Activated CD4-positive, alpha-beta memory T cell treated with anti-CD3 and anti-CD28 coated beads, Interleukin-2, amount 10 ng/mL, durations not matched to agents 7 days and 5 days (primary cell): ENCODE results near the gene LDAH. TPM values are rescaled to one million over a fixed set of nuclear protein-coding genes. Genes with fewer than 3 reads are reported as not detected.

Experiments used
- CTCF ChIA-PET: fragments of 350-600 bp; sonication (Branson Sonifier 250); formaldehyde crosslinking; loops from one replicate; lab custom pipeline; 2021; ENCODE audit warnings: antibody characterized with exemption, inconsistent platforms; lab: Charles Lee
- POLR2A ChIA-PET: fragments of 350-600 bp; sonication (Branson Sonifier 250); formaldehyde crosslinking; loops from one replicate; lab custom pipeline; 2021; ENCODE audit warnings: antibody characterized with exemption; lab: Charles Lee
- DNase-seq: peaks from one replicate; pipeline ENCODE4 v3.0.0-alpha.2; 2020
- H3K27ac Mint-ChIP-seq: one replicate; pipeline ENCODE4 v1.8.0; 2021; ENCODE audit warnings: mild to moderate bottlenecking, mixed read lengths
- H3K27me3 Mint-ChIP-seq: one replicate; pipeline ENCODE4 v1.8.0; 2021; ENCODE audit warnings: mixed read lengths
- H3K36me3 Mint-ChIP-seq: one replicate; pipeline ENCODE4 v1.8.0; 2021; ENCODE audit warnings: low read depth, mixed read lengths
- H3K4me1 Mint-ChIP-seq: one replicate; pipeline ENCODE4 v1.8.0; 2021; ENCODE audit warnings: mixed read lengths
- H3K4me3 Mint-ChIP-seq: one replicate; pipeline ENCODE4 v1.8.0; 2021; ENCODE audit warnings: mild to moderate bottlenecking, mixed read lengths
- H3K9me3 Mint-ChIP-seq: one replicate; pipeline ENCODE4 v1.8.0; 2021; ENCODE audit warnings: mixed read lengths
- total RNA-seq, 2 experiments: library from RNA; stranded (reverse); gene quantifications; one replicate each; pipeline ENCODE4 v1.2.3, GENCODE V29; 2021

LDAH gene
- total RNA-seq, 2 experiments from 2014 or later = 26.4 to 28.1 TPM

DNA sequence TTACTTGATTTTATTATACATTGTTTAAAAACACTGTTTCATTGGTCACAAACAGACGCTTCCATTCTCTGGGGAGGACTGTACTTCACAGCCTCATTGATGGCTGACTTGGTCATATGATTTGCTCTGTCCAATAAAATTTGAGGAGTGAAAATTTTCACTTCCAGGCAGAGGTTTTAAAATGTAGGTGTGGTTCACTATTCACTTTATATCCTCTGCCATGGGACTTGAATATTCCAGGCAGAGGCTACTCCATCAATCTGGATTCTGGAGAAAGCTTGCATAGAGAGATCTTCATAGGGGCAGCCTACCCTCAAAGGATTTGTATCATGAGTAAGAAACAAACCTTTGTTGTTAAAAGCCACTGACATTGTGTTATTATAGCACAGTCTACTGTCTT is 56.7 kb downstream of the LDAH start:
- POLR2A ChIA-PET = no interaction called here
- CTCF ChIA-PET = no interaction called here
- no peak overlapping the region for H3K4me3 Mint-ChIP-seq
- DNase-seq = no peak
- no peaks in the 10 kb centered on the region for H3K4me1 Mint-ChIP-seq
- H3K27ac Mint-ChIP-seq = no peak overlapping the region
- no peaks in the 10 kb centered on the region for H3K9me3 Mint-ChIP-seq
- H3K36me3 Mint-ChIP-seq = peaks cover 38% of the 10 kb centered on the region
- no peaks in the 10 kb centered on the region for H3K27me3 Mint-ChIP-seq

DNA sequence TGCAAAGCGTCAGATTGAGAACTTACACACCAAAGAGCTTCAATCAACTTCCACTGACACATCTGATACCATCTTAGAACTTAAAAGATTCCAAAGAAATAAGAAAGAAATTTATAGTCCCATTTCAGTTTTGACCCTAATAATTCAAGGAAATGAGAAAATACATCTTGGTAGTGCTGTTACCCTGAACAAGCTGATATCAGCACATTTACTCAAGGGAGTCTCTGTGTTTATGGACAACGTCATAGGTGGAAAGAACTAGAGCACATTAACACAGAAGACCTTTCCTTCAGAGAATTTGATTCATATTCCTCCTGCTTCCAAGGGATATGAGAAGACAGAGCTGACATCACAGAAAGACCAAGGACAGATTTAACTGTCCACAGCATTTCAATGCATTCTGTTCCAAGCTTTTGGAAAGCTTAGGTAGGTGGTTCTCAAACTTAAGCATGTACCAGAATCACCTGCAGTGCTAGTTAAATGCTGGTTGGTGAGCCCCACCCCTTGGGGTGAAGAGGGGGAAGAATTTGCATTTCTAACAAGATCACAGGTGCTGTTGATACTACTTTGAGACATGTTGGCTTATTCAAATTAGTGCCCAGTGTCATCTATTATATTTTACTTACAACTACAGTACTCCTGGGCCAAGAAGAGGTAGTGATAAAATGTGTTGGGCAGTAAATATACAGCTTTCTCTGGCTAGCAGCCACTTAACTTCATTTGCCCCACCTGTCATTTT is 59.8 kb downstream of the LDAH start:
- no peak overlapping the region for H3K27ac Mint-ChIP-seq
- no peak for DNase-seq
- no peak overlapping the region for H3K4me3 Mint-ChIP-seq
- CTCF ChIA-PET = no interaction called here
- no peaks in the 10 kb centered on the region for H3K4me1 Mint-ChIP-seq
- peaks cover 6% of the 10 kb centered on the region for H3K9me3 Mint-ChIP-seq
- POLR2A ChIA-PET = interaction anchor here (0.7 to 1.2 kb wide), 2 partner anchors 30 to 112 kb away, joined by 3 read pairs; partner anchors contain the start of gene HS1BP3
- H3K36me3 Mint-ChIP-seq = peaks cover 30% of the 10 kb centered on the region
- H3K27me3 Mint-ChIP-seq = no peaks in the 10 kb centered on the region

DNA sequence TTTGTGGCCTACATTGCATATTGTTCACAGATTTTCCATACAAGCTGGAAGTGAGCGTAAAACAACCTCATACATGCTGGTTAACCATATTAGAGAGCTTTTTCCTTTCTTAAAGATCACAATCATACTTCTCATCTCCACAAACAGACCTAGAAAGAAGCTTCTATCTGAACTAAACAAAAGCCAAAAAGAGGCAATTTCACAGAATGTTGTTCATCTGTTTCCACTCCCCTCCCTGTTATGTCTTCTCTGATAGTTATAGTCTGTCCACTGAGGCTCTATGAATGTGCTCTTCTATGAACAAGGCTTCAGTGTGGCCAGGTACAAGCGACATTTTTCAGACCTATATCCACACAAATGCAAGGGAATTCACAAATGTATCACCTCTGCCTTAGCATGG is 63.4 kb downstream of the LDAH start:
- Mint-ChIP-seq H3K27ac (no peak overlapping the region), H3K36me3 (peaks cover 14% of the 10 kb centered on the region), H3K27me3 (no peaks in the 10 kb centered on the region), H3K4me3 (no peak overlapping the region), H3K4me1 (no peaks in the 10 kb centered on the region), H3K9me3 (peaks cover 6% of the 10 kb centered on the region)
- DNase-seq = no peak
- CTCF ChIA-PET = interaction anchor here (1.1 kb wide), 1 partner anchor 10 kb away, joined by 3 read pairs; no protein-coding TSS in a partner anchor
- POLR2A ChIA-PET = interaction anchor here (1.4 kb wide), 1 partner anchor 11 kb away, joined by 3 read pairs; no protein-coding TSS in a partner anchor

DNA sequence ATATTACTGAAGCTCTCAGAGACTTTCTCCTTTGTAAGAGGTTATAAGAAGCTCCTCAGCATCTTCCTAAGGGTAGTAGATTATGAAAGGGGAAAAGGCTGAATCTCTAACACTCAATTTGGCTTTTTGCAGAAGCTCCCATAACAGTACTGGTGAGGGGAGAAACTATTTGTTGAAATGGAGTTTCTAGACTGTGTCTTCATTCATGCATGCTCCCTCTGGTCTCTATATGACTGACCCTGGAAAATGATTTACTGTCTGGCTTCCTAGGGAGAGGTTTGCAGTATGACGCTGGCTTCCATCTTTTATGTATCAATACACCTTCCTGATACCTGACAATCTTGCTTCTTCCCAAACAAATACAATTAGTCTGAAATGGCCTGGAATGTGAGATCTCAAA is 63.9 kb downstream of the LDAH start:
- no peaks in the 10 kb centered on the region for H3K27me3 Mint-ChIP-seq
- H3K36me3 Mint-ChIP-seq = peaks cover 9% of the 10 kb centered on the region
- POLR2A ChIA-PET = interaction anchor here (1.4 kb wide), 1 partner anchor 10 kb away, joined by 3 read pairs; no protein-coding TSS in a partner anchor
- CTCF ChIA-PET = no interaction called here
- no peaks in the 10 kb centered on the region for H3K4me1 Mint-ChIP-seq
- no peak for DNase-seq
- no peak overlapping the region for H3K27ac Mint-ChIP-seq
- peaks cover 6% of the 10 kb centered on the region for H3K9me3 Mint-ChIP-seq
- no peak overlapping the region for H3K4me3 Mint-ChIP-seq

DNA sequence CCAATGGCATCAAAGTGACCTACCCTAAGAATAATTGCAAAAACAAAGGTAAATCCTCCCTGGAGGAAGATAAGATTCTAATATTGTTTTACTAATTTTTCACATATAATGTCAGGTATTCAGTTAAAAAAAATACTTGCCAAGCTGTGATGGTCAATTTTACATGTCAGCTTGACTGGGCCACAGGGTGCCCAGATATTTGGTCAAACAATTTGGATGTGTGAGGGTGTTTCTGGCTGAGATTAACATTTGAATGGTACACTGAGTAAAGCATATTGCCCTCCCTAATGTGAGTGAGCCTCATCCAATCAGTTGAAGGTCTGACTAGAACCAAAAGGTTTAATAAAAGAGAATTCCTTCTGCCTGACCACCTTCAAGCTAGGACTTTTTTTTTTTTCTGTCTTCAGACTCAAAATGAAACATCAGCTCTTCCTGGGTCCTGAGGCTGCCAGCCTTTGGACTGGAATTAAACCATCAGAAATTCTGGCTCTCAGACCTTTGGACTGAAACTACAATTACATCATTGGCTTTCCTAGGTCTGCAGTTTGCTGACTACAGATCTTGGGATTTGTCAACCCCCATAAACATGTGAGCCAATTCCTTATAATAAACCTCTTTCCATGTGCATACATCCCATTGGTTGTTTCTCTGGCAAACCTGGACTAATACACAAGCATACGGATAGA is 65.4 kb downstream of the LDAH start:
- Mint-ChIP-seq H3K4me3 (no peak overlapping the region), H3K36me3 (peaks cover 10% of the 10 kb centered on the region), H3K27ac (no peak overlapping the region), H3K27me3 (no peaks in the 10 kb centered on the region), H3K9me3 (peaks cover 6% of the 10 kb centered on the region), H3K4me1 (no peaks in the 10 kb centered on the region)
- ChIA-PET POLR2A (no interaction called here), CTCF (interaction anchor here (0.6 to 1.5 kb wide), 4 partner anchors 24 to 206 kb away, joined by 3 read pairs; no protein-coding TSS in a partner anchor)
- no peak for DNase-seq

DNA sequence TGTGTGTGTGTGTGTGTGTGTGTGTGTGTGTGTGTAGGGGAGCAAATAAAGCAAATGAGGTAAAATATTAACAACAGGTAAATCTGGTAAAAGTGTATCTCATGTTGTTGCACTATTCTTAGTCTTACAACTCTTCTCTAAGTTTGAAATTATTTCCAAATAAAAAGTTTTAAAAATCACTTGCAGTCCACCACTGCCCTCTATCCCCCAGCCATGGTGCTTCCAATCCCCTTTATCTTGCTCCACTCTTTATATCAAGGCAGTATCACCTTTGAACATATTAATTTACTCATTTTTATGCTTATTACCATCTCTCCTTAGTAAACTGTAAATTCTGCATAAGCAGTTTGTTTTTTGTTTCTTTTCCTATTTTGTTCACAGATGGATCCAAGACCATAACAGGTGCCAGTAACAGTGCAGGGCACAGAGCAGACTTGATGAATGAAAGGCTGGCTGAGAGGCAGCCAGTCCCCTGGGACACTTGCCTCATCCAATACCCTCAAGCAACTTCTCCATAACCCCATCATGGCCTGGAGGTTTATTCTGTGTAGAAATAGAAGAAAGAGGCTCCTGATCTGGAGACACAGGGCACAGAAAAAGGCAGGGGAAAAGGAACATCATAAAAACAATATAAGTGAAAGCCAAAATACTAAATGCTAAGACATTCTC is 67.6 kb downstream of the LDAH start:
- CTCF ChIA-PET = interaction anchor here (0.6 kb wide), 1 partner anchor 83 kb away, joined by 3 read pairs; no protein-coding TSS in a partner anchor
- no peaks in the 10 kb centered on the region for H3K27me3 Mint-ChIP-seq
- no peak overlapping the region for H3K27ac Mint-ChIP-seq
- peaks cover under 1% of the 10 kb centered on the region for H3K9me3 Mint-ChIP-seq
- POLR2A ChIA-PET = no interaction called here
- no peak for DNase-seq
- H3K4me1 Mint-ChIP-seq = no peaks in the 10 kb centered on the region
- H3K4me3 Mint-ChIP-seq = no peak overlapping the region
- H3K36me3 Mint-ChIP-seq = peaks cover 6% of the 10 kb centered on the region

DNA sequence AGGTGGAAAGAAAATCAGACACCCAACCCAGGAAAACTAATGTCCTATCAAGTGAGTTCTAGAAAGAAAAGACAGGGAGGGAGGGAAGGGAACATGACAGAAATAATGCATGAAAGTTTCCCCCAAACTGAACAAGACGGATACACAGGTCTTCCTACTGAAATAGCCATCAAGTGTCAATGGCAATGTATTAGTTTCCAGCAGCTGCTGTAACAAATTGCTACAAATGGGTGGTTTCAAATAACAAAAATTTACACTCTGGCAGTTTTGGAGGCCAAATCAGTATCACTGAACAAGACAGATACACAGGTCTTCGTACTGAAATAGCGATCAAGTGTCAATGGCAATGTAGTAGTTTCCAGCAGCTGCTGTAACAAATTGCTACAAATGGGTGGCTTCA is 70.6 kb downstream of the LDAH start:
- Mint-ChIP-seq H3K4me1 (no peaks in the 10 kb centered on the region), H3K9me3 (no peaks in the 10 kb centered on the region), H3K27me3 (no peaks in the 10 kb centered on the region), H3K36me3 (peaks cover 10% of the 10 kb centered on the region), H3K4me3 (no peak overlapping the region), H3K27ac (no peak overlapping the region)
- ChIA-PET CTCF (interaction anchor here (1.0 kb wide), 1 partner anchor 22 kb away, joined by 3 read pairs; no protein-coding TSS in a partner anchor), POLR2A (no interaction called here)
- DNase-seq = no peak

DNA sequence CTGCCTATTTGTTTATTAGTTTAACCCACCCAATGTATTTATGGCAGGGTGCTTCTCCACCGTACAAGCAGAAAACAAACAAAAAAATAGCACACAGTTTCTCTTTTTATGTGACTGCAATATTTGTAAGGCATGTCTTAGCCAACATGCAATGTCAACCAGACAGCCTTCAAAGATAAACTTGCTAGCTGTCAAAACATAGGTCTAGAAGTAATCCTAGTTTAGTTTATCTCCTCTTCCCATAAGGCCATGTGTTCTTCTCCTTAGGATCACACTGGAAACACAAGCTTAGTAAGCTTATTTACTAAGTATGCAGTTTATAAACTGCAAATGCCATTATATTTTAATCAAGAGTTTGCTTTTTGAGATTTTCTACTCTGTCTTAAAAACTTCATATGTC is 75.6 kb downstream of the LDAH start:
- no peak overlapping the region for H3K4me3 Mint-ChIP-seq
- no peak for DNase-seq
- H3K27me3 Mint-ChIP-seq = no peaks in the 10 kb centered on the region
- no peaks in the 10 kb centered on the region for H3K4me1 Mint-ChIP-seq
- no peaks in the 10 kb centered on the region for H3K9me3 Mint-ChIP-seq
- H3K27ac Mint-ChIP-seq = no peak overlapping the region
- ChIA-PET CTCF (interaction anchor here (1.2 kb wide), 1 partner anchor 86 kb away, joined by 3 read pairs; no protein-coding TSS in a partner anchor), POLR2A (no interaction called here)
- H3K36me3 Mint-ChIP-seq = peaks cover 7% of the 10 kb centered on the region

DNA sequence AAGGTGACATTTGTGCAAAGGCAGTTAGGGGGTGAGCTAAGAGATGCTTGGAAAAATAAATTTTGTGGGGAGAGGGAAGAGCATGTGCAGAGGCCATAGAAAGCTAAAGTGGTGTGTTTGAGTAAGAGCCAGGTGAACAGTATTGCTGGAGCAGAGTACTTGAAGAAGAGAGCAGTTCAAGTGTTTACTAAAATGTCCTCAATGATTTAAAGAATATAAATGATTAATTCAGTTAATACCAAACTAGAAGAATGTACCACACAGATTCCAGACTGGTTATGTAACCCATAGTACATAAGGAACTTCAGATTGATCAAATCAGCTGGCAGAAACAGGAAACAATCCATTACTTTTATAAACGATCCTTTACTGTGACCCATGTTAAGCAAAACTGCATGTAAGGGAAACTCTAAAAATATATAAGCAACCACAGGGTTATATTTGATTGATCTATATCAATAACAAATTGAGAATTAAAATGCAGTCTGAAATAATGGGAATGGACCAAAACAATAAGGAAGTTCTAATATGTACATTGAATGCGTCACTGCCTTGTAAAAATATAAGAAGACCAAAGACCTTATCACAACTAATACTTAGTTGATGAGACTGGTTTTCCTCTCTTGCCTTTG is 76.9 kb downstream of the LDAH start:
- Mint-ChIP-seq H3K4me1 (no peaks in the 10 kb centered on the region), H3K4me3 (no peak overlapping the region), H3K27me3 (no peaks in the 10 kb centered on the region), H3K27ac (no peak overlapping the region), H3K9me3 (no peaks in the 10 kb centered on the region), H3K36me3 (peaks cover 10% of the 10 kb centered on the region)
- no peak for DNase-seq
- POLR2A ChIA-PET = no interaction called here
- CTCF ChIA-PET = no interaction called here

DNA sequence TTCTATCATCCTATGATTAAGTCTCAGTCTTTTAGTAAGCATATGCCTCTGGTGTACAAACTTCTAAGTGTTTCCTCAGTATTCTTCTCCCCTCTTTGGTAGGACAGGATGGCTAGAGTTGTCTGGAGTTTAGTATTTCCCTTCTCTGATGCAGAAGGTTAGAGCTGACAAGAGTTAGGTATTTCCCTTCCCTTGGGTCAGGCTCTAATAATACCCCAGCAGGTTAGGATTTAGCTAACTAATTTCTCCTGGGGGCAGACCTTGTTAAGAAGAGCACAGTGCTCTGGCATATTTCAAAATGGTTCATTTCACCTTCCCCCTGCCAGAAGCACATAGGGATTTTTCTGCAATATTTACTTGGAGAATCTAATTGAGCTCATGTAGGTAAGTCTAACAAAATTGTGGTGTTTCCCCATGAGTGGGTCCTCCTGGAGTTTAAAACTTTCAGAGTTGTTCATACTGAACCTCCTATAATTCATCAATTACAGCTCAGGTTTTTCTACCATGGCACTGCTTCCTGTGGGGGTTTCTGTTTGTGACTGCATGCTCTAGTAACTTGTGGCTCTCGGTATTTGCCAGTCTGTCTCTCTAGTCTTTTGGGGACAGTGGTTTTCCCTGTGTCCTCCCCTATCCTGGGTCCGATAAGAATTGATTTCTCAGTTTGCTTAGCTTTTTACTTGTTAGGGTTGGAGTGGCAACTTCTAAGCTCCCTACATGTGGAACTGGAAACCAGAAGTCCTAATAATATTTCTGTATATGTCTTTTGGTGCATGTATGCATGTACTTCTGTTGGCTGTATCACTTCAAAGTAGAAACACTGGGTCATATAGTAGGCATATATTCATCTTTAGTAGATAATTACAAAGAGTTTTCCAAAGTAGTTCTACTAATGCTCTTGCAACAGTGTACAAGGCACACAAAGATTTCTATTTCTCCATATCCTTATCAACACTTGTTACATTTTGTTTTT is 78.2 kb downstream of the LDAH start:
- H3K9me3 Mint-ChIP-seq = no peaks in the 10 kb centered on the region
- no peaks in the 10 kb centered on the region for H3K27me3 Mint-ChIP-seq
- ChIA-PET POLR2A (no interaction called here), CTCF (no interaction called here)
- H3K27ac Mint-ChIP-seq = no peak overlapping the region
- H3K4me1 Mint-ChIP-seq = no peaks in the 10 kb centered on the region
- peaks cover 5% of the 10 kb centered on the region for H3K36me3 Mint-ChIP-seq
- DNase-seq = no peak
- no peak overlapping the region for H3K4me3 Mint-ChIP-seq

DNA sequence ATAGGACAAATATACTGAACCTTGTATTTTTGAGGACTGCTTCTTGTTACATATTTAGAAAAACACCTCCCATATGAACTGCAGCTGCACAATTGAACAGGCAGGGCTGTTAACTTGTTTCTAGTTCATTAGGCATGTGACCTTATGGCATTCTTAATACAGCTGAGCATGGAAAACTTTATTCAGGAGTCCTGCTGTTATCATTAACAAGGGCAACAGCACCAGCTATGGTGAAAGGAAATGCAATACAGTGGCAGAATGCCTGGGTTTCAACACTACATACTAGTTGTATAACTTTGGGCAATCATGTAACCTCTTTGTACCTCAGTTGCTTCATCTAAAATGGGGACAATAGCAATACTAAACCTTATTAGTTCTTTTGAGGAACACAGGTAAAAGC is 84.1 kb downstream of the LDAH start:
- H3K4me3 Mint-ChIP-seq = no peak overlapping the region
- ChIA-PET CTCF (interaction anchor here (0.5 kb wide), 1 partner anchor 297 kb away, joined by 3 read pairs; no protein-coding TSS in a partner anchor), POLR2A (no interaction called here)
- no peaks in the 10 kb centered on the region for H3K9me3 Mint-ChIP-seq
- peaks cover 30% of the 10 kb centered on the region for H3K36me3 Mint-ChIP-seq
- no peaks in the 10 kb centered on the region for H3K27me3 Mint-ChIP-seq
- H3K4me1 Mint-ChIP-seq = peaks cover 14% of the 10 kb centered on the region
- no peak for DNase-seq
- no peak overlapping the region for H3K27ac Mint-ChIP-seq

DNA sequence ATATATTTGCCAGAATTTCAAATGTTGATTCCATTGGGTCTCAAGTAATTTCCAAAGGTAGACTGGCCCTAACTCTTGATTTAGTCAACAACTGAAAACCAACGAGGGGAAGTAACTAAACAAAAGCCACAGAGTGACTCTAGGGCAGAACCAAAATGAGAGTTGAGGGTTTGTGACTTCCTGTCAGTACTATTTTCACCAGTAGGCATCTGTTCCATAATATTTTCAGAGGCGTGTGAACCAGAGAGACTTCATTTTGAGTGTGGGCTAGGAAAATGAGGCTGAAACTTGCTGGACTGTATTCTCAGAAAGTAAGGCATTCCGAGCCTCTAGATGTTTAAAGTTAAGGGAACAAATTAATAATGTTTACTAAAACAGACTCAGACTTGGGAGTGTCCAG is 85.4 kb downstream of the LDAH start:
- no peak overlapping the region for H3K4me3 Mint-ChIP-seq
- H3K27ac Mint-ChIP-seq = no peak overlapping the region
- peaks cover 14% of the 10 kb centered on the region for H3K4me1 Mint-ChIP-seq
- peaks cover 31% of the 10 kb centered on the region for H3K36me3 Mint-ChIP-seq
- POLR2A ChIA-PET = no interaction called here
- H3K27me3 Mint-ChIP-seq = no peaks in the 10 kb centered on the region
- CTCF ChIA-PET = no interaction called here
- no peaks in the 10 kb centered on the region for H3K9me3 Mint-ChIP-seq
- DNase-seq = no peak
